ENCODE data around the gene ADH1A.
"Not testable (repeated sequence)": the region's sequence is repeated elsewhere in the genome, so short reads cannot be mapped to it uniquely, and the experiment has no call there.

Gene ADH1A

DNA sequence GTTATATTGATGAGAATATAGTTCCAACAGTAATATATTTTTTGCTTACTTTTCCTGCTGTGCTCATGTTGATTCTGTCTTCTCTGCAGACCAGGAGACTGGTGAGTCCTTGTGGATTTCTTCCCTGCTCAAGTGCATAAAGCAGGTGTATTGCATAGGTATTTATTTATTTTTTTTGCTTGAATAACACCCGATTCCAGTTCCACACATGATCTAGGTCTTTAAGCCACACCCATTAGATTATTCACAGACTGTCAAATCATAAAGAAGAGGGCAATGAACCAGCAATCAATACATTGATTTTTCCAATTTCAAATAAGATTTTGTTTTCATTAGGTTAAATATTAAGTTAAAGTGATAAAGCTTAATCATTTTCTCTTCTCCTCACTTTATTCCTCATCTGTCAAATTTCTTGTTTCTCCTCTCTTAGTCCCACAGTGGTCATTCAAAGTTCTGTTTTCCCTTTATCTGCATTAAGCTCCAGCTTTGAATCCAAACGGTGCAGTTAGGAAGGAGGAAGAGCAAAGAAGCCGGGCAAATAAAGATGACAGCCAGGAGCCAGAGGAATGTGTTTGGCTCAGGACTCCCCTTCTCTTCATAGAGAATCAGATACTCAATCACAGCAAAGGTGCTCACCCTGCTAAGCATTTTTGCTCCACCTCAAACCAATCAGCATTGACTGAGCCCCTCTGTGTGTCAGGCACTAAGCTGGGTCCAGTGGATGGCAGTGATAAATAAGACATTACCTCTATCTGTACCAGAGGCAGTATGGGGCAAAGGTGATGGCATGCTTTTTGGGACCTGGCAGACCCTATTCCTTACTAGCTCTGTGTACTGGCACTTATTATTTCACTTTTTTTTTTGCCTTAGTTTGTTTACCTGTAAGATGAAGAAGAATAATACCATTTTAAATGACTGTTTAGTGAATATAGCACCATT lies at the start of gene ADH1A:
Gene ADH1A, minus strand, starts transcription at position 138 of the 939 bp plus-strand sequence. Its CDS starts 71 bp downstream, at position 67.
- H3K36me3 Mint-ChIP-seq = peaks cover 8% of the 10 kb centered on the region
- H3K27me3 Mint-ChIP-seq = peaks cover 7% of the 10 kb centered on the region
- H3K4me3 Mint-ChIP-seq = no peak within 1 kb of the TSS
- no peak within 1 kb of the TSS for H3K27ac Mint-ChIP-seq
- peaks cover 12% of the 10 kb centered on the region for H3K9me3 Mint-ChIP-seq (ENCODE audit: low read depth)
- no peaks in the 10 kb centered on the region for H3K4me1 Mint-ChIP-seq (ENCODE audit: low read depth)

DNA sequence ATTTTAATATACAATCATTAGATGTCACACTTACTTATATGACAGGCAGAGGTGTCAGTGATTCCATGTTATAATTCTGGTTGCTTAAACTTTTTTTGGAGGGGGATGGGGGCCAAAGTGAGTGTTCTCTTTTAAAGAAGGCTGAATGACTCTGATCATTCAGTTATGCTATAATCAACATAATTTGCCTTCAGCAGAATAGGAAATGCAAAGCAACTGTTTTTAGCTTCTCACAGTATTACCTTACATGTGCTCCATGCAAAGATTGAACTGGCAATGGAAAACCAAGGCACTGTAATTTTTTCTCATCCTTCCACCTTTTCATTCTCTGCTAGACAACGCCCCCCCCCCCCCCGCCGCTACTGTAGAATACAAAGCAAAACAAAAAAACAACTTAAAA lies 48.4 kb upstream of the ADH1A start:
- no peaks in the 10 kb centered on the region for H3K9me3 Mint-ChIP-seq (ENCODE audit: low read depth)
- no peaks in the 10 kb centered on the region for H3K36me3 Mint-ChIP-seq
- H3K4me1 Mint-ChIP-seq (ENCODE audit: low read depth) = no peaks in the 10 kb centered on the region
- H3K27ac Mint-ChIP-seq = no peak overlapping the region
- no peak overlapping the region for H3K4me3 Mint-ChIP-seq
- peaks cover 15% of the 10 kb centered on the region for H3K27me3 Mint-ChIP-seq

DNA sequence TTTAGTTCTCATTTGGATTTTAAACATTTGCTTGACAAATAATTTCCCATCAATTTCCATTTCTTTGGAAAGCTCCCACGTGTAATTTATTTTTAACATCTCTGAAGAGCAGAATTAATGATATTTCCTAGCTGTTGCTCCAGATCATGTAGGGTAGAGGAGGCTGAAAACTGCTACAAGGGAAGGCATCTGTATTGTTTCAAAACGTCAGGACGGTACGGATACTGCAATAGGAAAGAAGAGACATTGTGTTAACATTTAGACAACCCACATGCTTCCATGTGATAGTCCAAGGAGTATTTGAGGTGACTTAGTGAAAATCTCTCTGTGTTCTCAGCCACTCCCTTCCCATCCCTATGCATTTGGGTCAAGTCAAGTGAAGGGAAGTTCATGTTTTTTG lies 45.8 kb upstream of the ADH1A start:
- Mint-ChIP-seq H3K27me3 (peaks cover 16% of the 10 kb centered on the region), H3K36me3 (no peaks in the 10 kb centered on the region), H3K4me3 (no peak overlapping the region), H3K27ac (no peak overlapping the region), H3K9me3 (ENCODE audit: low read depth) (peaks cover 5% of the 10 kb centered on the region), H3K4me1 (ENCODE audit: low read depth) (no peaks in the 10 kb centered on the region)

DNA sequence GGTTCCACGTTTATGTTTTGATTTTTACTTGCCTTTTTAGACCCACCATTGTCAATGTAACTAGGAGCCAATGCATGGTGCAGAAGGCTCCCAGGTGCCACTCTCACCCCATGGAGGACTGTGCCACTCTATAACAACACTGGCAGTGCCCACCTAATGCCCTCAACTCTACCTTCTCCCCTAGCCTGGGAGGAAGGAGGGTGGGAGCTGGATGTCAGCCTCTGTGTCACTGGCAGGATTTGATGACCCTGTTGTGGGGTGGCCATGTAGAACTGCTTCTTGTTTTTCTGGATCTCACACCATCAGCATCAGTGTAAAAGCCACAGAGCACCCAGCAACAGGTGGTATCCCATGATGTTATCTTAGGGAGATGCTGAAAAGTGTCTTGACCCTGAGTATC lies 44.1 kb upstream of the ADH1A start:
- H3K4me1 Mint-ChIP-seq (ENCODE audit: low read depth) = no peaks in the 10 kb centered on the region
- H3K4me3 Mint-ChIP-seq = no peak overlapping the region
- no peak overlapping the region for H3K27ac Mint-ChIP-seq
- H3K27me3 Mint-ChIP-seq = peaks cover 14% of the 10 kb centered on the region
- no peaks in the 10 kb centered on the region for H3K36me3 Mint-ChIP-seq
- peaks cover 5% of the 10 kb centered on the region for H3K9me3 Mint-ChIP-seq (ENCODE audit: low read depth)

DNA sequence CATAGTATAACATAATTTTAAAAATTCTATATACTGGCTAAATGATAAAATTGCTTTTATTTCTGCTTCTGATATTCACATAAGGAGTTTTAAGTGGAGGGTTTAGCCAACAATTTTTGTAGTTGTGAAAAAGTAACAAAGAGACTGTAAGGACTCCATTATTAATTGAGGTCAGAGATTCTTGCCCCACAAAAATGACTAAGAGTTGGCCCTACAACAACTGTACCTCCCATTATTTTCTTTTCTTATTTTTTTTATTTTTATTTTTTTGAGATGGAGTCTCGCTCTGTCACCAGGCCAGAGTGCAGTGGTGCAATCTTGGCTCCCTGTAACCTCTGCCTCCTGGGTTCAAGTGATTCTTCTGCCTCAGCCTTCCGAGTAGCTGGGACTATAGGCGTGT lies 39.9 kb upstream of the ADH1A start:
- Mint-ChIP-seq H3K9me3 (ENCODE audit: low read depth) (peaks cover 5% of the 10 kb centered on the region), H3K27me3 (peaks cover 11% of the 10 kb centered on the region), H3K36me3 (no peaks in the 10 kb centered on the region)

DNA sequence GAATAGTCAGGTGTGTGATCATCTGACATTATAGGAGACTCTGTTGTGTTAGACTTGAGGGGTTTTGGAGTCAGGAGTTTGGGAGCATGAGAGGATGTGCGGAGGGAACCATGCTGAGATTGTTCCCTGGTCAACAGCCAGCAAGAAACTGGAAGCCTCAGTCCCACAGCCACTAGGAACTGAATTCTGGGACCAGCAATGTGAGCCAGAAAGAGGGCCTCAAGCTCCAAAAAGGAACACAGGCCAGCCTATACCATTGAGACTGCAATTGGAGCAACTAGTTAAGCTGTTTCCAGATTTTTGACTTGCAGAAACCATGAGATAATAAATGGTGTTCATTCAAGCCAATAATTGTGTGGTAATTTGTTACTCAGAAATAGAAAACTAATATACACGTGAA lies 39.1 kb upstream of the ADH1A start:
- Mint-ChIP-seq H3K36me3 (no peaks in the 10 kb centered on the region), H3K4me1 (ENCODE audit: low read depth) (no peaks in the 10 kb centered on the region), H3K27me3 (peaks cover 9% of the 10 kb centered on the region), H3K9me3 (ENCODE audit: low read depth) (peaks cover 5% of the 10 kb centered on the region), H3K4me3 (no peak overlapping the region), H3K27ac (no peak overlapping the region)

More for the DNA sequence above, 39.9 kb upstream of the ADH1A start:
- Mint-ChIP-seq H3K4me3 (no peak overlapping the region), H3K27ac (no peak overlapping the region), H3K4me1 (ENCODE audit: low read depth) (no peaks in the 10 kb centered on the region)

DNA sequence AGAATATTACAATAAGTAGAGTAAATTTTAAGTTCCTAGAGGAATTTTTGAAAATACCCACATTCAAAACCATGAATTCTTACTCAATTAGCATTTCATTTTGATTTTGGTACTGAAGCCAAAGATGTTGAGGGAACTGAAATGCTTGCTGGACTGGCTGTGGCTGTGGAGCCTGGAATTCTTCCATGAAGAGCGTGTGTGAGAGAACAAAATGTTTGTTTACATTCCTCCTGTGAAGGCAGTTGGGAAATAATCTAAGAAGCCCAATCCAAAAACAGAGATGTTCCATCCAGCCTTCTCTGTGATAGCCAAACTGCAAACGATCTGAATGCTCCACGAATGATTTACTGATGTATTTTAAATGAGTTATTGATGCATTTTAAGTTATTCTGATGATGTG lies 34.2 kb upstream of the ADH1A start:
- H3K9me3 Mint-ChIP-seq (ENCODE audit: low read depth) = no peaks in the 10 kb centered on the region
- no peak overlapping the region for H3K4me3 Mint-ChIP-seq
- no peaks in the 10 kb centered on the region for H3K36me3 Mint-ChIP-seq
- peaks cover 12% of the 10 kb centered on the region for H3K27me3 Mint-ChIP-seq
- H3K27ac Mint-ChIP-seq = no peak overlapping the region
- no peaks in the 10 kb centered on the region for H3K4me1 Mint-ChIP-seq (ENCODE audit: low read depth)

DNA sequence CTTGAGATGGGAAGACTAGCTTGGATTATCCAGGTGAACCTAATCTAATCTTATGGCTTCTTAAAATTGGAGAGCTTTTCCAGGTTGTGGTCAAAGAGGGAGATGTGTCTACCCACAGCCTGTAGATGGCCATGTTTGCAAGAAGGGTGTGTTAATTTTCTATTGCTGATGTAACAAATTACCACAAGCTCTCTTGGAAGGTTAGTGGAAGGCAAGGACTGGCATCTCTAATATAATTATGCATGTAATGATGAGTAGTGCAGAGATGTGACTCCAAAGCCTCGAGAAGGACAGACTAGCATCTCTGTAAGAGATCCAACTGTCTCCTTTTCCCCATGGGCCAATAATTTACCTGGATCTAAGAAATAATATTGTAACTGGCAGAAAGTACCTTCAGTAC lies 33.6 kb upstream of the ADH1A start:
- Mint-ChIP-seq H3K36me3 (no peaks in the 10 kb centered on the region), H3K9me3 (ENCODE audit: low read depth) (no peaks in the 10 kb centered on the region), H3K27ac (no peak overlapping the region), H3K4me1 (ENCODE audit: low read depth) (no peaks in the 10 kb centered on the region), H3K27me3 (peaks cover 12% of the 10 kb centered on the region), H3K4me3 (no peak overlapping the region)

DNA sequence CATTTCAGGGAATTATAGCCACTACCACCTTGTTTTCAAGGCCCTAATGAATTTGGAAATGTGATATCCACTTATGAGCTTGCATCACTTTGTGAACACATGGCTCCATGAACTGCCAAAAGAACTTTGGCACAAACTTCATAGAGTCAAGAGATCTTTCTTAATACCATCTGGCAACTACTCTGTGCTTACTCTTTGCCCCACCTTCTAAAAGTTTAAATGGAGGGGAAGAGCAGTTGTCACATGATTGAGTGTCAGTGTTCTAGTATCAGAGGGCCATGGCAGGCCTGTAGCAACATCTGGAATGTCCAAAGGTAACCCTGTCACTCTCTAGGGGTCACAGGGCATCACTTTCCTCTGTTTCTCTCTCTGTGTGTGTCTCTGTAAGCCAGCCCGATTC lies 33.0 kb upstream of the ADH1A start:
- Mint-ChIP-seq H3K27ac (no peak overlapping the region), H3K4me3 (no peak overlapping the region), H3K27me3 (peaks cover 13% of the 10 kb centered on the region), H3K36me3 (no peaks in the 10 kb centered on the region), H3K9me3 (ENCODE audit: low read depth) (no peaks in the 10 kb centered on the region), H3K4me1 (ENCODE audit: low read depth) (no peaks in the 10 kb centered on the region)

DNA sequence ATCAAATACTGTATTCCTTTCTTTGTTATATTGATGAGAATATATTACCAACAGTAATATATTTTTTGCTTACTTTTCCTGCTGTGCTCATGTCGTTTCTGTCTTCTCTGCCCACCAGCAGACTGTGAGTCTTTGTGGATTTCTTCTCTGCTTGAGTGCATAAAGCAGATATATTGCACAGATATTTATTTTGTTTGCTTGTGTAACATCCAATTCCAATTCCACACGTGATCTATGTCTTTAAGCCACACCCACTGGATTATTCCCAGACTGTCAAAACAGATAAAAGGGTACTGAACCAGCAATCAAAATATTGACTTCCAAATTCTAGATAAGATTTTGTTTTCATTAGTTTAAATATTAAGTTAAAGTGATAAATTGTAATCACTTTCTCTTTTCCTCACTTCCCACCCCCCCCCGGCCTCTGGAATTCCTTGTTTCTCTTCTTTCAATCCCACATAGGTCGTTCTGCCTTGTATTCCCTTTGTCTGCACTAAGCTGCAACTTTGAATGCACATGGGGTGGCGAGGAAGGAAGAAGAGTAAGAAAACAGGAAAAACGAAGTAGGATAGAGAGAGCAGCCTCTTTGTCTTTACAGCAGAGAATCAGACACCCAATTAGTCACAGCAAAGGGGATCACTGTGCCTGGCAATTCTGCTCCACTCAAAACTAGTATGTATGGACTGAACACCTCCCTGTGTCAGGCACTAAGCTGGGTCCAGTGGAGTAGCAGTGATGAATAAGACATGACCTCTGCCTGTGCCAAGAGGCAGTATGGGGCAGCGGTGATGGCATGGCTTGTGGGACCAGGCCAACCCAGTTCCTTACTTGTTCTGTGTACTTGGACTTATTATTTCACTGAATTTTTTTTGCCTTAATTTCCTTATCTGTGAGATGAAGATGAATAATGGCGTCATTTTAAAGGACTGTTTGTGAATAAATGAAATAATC lies 30.7 kb upstream of the ADH1A start, which contains the start of gene ADH1B:
Gene ADH1B, minus strand, starts transcription at position 161 of the 951 bp plus-strand sequence. Its CDS starts 70 bp downstream, at position 91.
- Mint-ChIP-seq H3K36me3 (no peaks in the 10 kb centered on the region), H3K27me3 (peaks cover 13% of the 10 kb centered on the region), H3K27ac (no peak within 1 kb of the TSS), H3K4me1 (ENCODE audit: low read depth) (no peaks in the 10 kb centered on the region), H3K4me3 (no peak within 1 kb of the TSS), H3K9me3 (ENCODE audit: low read depth) (no peaks in the 10 kb centered on the region)

DNA sequence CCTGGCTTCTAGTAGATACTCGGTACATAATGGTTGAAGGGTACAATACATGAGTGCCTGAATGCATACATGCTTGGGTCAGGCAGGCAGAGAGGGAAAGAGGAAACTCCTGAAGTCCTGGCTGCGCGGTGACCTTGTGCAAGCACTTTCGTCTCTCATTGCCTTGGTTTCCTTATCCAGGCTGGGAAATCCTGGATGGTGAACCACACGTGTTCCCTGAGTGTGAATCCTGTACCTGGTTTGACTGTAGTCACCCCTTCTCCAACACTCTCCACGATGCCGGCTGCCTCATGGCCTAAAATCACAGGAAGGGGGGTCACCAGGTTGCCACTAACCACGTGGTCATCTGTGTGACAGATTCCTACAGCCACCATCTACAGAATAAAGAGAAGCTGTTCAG lies 27.0 kb upstream of the ADH1A start:
- not testable (repeated sequence) for H3K9me3 Mint-ChIP-seq (ENCODE audit: low read depth); H3K27ac Mint-ChIP-seq; H3K27me3 Mint-ChIP-seq; H3K36me3 Mint-ChIP-seq; H3K4me1 Mint-ChIP-seq (ENCODE audit: low read depth); H3K4me3 Mint-ChIP-seq

DNA sequence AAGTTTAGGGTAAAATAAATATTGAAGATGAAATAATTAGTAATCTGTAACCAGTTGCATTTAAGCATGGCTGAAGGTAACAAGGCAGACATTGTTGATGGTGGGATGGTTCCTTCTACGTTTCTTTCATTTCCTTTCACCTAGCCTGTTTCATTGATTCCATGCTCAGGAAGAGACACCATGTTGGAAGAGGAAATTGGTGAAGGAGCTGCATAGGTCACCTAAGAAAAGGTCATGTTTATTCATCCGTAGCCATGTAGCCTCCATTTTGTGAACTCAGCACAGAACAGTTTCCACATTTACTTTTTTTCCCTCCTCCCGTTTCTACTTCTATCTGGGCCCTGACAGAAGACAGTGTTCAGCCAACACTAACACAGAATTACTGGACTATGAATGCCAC lies 26.6 kb upstream of the ADH1A start:
- Mint-ChIP-seq H3K4me3 (no peak overlapping the region), H3K27me3 (peaks cover 5% of the 10 kb centered on the region)

DNA sequence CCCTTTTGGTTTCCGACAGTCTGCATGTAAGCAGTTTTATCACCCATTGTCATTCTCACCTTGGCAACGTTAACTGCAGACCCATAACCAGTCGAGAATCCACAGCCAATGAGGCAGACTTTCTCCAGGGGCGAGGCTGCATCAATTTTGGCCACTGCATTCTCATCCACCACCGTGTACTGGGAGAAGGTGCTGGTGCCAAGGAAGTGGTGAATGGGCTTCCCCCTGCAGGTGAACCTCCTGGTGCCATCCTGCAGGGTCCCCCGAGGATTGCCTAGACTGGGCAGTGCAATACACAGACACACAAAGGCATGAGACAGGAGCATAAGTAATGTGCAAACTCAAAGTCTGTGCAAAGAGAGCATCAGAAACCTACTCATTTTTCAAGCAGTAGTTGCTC lies 25.1 kb upstream of the ADH1A start:
- peaks cover 3% of the 10 kb centered on the region for H3K27me3 Mint-ChIP-seq
- no peak overlapping the region for H3K4me3 Mint-ChIP-seq
- no peak overlapping the region for H3K27ac Mint-ChIP-seq
- H3K36me3 Mint-ChIP-seq = no peaks in the 10 kb centered on the region
- H3K9me3 Mint-ChIP-seq (ENCODE audit: low read depth) = no peaks in the 10 kb centered on the region
- H3K4me1 Mint-ChIP-seq (ENCODE audit: low read depth) = no peaks in the 10 kb centered on the region

More for the DNA sequence above, 26.6 kb upstream of the ADH1A start:
- Mint-ChIP-seq H3K9me3 (ENCODE audit: low read depth) (no peaks in the 10 kb centered on the region), H3K27ac (no peak overlapping the region), H3K4me1 (ENCODE audit: low read depth) (no peaks in the 10 kb centered on the region), H3K36me3 (no peaks in the 10 kb centered on the region)

DNA sequence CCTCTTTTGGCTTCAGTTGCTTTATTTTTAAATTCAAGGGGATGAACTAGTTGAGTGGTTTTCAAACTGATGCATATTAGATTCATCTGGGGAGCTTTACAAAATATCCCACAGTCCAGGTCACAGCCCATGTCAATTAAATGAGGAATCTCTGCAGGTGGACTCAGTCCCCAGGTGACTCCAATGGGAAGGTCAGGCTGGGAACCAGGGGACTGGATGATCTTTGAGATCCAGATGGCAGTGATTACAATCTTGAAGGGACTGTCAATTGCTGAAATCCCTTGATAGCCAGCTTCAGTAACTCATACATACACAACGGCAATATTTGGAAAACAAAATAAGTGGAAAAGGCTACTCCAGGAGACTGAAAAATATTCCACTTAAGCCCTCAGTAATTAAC lies 23.4 kb upstream of the ADH1A start:
- Mint-ChIP-seq H3K36me3 (no peaks in the 10 kb centered on the region), H3K27me3 (peaks cover 5% of the 10 kb centered on the region), H3K27ac (no peak overlapping the region), H3K4me3 (no peak overlapping the region), H3K4me1 (ENCODE audit: low read depth) (no peaks in the 10 kb centered on the region), H3K9me3 (ENCODE audit: low read depth) (no peaks in the 10 kb centered on the region)

DNA sequence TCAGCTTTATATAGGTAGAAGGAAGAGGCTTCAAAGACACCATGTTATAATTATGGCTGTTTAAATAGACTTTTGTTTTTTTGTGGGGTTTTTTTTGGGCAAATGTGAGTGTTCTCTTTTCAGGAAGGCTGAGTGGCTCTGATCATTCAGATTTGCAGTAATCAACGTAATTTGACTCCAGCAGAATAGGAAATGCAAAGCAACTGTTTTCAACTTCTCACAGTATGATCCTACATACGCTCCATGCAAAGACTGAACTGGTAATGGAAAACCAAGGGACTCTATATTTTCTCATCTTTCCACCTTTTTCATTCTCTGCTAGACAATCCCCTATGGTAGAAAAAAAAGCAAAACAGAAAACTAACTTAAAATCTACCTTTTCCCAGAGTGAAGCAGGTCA lies 19.6 kb upstream of the ADH1A start:
- Mint-ChIP-seq H3K4me3 (no peak overlapping the region), H3K4me1 (ENCODE audit: low read depth) (no peaks in the 10 kb centered on the region), H3K27ac (no peak overlapping the region), H3K36me3 (no peaks in the 10 kb centered on the region), H3K9me3 (ENCODE audit: low read depth) (no peaks in the 10 kb centered on the region), H3K27me3 (peaks cover 9% of the 10 kb centered on the region)

Measured in activated naive CD8-positive, alpha-beta T cell (primary cell).